ENCODE data around the gene GALNT15.
A peak's percentile ranks its signal among the peaks of the same experiment; 100 is the strongest.

Gene GALNT15

GRCh38 chr3:16247282-16248061 lies 73.0 kb downstream of the GALNT15 start:
- DNase-seq (ENCODE audit: low read depth): peak; percentile 53
- H3K4me3 ChIP-seq (ENCODE audit: low read depth, low read length): peak overlapping the region; percentile 4; the same call in 1 of the 2 replicates
- TF ChIP-seq, protein P1, sequence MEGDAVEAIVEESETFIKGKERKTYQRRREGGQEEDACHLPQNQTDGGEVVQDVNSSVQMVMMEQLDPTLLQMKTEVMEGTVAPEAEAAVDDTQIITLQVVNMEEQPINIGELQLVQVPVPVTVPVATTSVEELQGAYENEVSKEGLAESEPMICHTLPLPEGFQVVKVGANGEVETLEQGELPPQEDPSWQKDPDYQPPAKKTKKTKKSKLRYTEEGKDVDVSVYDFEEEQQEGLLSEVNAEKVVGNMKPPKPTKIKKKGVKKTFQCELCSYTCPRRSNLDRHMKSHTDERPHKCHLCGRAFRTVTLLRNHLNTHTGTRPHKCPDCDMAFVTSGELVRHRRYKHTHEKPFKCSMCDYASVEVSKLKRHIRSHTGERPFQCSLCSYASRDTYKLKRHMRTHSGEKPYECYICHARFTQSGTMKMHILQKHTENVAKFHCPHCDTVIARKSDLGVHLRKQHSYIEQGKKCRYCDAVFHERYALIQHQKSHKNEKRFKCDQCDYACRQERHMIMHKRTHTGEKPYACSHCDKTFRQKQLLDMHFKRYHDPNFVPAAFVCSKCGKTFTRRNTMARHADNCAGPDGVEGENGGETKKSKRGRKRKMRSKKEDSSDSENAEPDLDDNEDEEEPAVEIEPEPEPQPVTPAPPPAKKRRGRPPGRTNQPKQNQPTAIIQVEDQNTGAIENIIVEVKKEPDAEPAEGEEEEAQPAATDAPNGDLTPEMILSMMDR (IDR thresholded peaks at IDR 0.05; ENCODE audit: low read depth, low read length, missing control alignments): peak; percentile 95

DNA sequence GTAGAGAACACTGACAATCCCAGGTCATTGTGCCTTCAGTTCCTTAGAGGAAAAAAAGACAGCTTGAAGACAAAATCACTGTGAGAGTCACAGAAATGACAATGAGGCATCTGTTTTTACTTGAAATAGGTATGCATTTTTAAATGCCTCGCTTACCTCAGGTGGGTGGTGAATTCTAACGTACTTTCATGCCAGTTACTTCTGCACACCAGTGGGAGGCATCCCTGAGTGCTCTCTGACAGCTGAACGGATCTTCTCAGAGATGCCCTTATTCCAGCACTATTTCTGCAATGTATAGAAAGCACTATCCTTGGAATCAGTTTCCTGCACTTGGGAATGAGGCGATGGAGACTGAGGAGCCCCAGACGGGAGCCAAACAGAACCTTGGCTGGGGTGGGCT lies 74.1 kb downstream of the GALNT15 start:
- TF ChIP-seq, protein P1 (IDR thresholded peaks at IDR 0.05; ENCODE audit: low read depth, low read length, missing control alignments): no peak
- no peak overlapping the region for H3K4me3 ChIP-seq (ENCODE audit: low read depth, low read length)
- DNase-seq (ENCODE audit: low read depth): no peak

DNA sequence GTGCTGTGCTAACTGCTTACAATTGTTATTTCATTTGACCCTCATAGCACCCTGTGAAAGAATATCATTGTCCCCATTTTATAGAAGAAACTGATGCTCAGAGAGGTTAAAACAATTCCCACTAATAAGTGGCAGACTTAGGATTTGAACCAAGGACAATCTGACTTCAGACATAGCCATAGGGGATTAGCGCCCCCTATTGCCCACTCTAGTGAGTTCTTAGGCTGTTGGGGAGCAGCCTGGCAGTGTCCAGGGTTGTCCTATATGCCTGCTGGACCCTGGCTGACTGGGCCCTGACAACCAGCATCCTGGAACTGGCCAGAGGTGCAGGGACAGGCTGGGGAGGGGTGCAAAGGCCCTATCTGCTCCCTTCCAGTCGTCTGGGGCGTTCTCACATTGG lies 74.9 kb downstream of the GALNT15 start:
- no peak for DNase-seq (ENCODE audit: low read depth)
- no peak overlapping the region for H3K4me3 ChIP-seq (ENCODE audit: low read depth, low read length)
- TF ChIP-seq, protein P1 (IDR thresholded peaks at IDR 0.05; ENCODE audit: low read depth, low read length, missing control alignments): peak; percentile 59

- no peak overlapping the region for H3K4me3 ChIP-seq (ENCODE audit: low read depth, low read length)
- no peak for DNase-seq (ENCODE audit: low read depth)
- TF ChIP-seq, protein P1 (IDR thresholded peaks at IDR 0.05; ENCODE audit: low read depth, low read length, missing control alignments): no peak
These were observed 75.4 kb downstream of the GALNT15 start for GRCh38 chr3:16249886-16250285.

DNA sequence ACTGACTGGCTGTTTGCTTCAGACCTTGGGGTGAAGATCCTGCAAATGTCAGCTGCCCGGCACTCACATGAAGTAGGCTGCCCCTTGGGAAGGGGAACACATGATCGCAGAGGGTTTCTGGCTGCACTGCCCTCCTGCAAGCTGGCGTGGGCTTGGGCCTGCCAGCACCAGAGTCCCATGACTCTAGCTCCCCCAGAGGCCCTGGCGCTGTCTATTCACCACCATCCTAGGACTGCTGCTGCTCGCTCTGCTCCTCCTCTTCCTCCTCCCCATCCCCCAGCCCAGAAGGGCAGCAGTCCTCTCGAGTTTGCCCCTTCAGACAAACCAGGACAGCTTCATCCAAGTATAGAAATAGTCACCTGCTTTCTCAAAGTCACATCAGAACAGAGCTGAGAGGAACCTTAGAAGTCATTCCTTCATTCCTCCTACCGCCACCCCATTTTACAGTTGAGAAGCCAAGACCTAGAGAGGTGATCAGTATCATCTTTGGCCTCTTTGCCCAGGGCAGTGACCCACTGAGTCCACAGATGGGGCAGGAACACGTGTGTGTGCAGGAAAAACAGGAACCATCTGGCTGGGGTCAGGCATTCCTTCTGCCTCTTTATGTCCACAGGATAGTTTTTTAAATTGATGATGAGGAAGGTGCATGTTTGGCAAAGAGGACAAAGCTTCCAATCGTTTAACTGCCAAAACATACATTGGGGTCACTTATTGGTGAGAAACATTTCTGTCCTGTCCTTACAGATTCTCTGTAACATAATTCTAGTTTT lies 77.0 kb downstream of the GALNT15 start:
- TF ChIP-seq, protein P1 (IDR thresholded peaks at IDR 0.05; ENCODE audit: low read depth, low read length, missing control alignments): no peak
- no peak for DNase-seq (ENCODE audit: low read depth)
- H3K4me3 ChIP-seq (ENCODE audit: low read depth, low read length): no peak overlapping the region

DNA sequence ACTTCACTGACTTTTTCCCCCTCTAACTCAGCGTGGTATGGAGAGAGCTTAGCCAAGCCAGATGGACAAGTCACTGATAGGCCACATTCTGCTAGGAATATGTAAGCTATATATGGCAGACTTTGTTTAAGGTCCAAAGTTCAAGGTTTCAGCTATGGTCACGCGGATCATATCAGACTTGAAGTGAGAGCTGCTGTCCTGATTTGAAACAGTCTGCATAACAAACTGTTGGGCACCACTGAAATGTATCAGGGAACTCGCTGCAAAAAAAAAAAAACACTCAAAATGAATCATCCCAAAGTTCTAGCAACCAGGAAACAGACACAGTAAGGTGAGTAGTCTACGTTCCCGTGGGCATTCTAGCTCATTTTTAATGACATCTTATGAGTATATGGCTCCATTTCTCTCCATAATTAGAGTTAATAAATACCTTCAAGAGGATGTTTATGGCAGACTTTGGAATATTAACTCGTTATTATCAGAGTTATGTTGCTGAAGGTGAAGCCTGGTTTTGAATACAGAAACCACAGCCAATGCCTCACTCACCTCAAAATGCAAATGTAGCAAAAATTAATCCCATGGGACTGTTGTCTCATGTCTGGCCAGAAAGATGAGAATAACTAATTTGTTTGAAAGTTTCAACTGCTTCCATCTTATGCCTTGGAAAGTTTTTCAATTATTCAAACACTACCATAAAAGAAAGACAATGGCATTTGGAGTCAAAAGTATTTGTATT lies 77.9 kb downstream of the GALNT15 start:
- no peak for DNase-seq (ENCODE audit: low read depth)
- H3K4me3 ChIP-seq (ENCODE audit: low read depth, low read length): no peak overlapping the region
- TF ChIP-seq, protein P1 (IDR thresholded peaks at IDR 0.05; ENCODE audit: low read depth, low read length, missing control alignments): no peak

Measured in GM12864 (cell line).